HepG2 (cell line): ENCODE measurements around the gene CHPF. TPM values are rescaled to one million over a fixed set of nuclear protein-coding genes. Genes with fewer than 3 reads are reported as not detected.
A peak's percentile ranks its signal among the peaks of the same experiment; 100 is the strongest.

ENCODE experiments used
- AGO1 ChIP-seq: fragments of 200-400 bp; formaldehyde crosslinking; IDR thresholded peaks from 2 replicates; pipeline ENCODE4 v1.6.1; 2017; ENCODE audit warnings: mild to moderate bottlenecking, low read depth, low read length, moderate library complexity; ENCODE audit not compliant: poor library complexity, severe bottlenecking
- ATRX ChIP-seq: sonication (generic); formaldehyde crosslinking; IDR thresholded peaks from 2 replicates; pipeline ENCODE4 v1.4.0; 2020; ENCODE audit warnings: missing genetic modification reagents, borderline replicate concordance
- CCDC6 ChIP-seq: sonication (generic); formaldehyde crosslinking; IDR thresholded peaks from 2 replicates; pipeline ENCODE4 v1.8.1; 2022; ENCODE audit warnings: mild to moderate bottlenecking, missing genetic modification reagents, moderate library complexity
- GATAD2A ChIP-seq: IDR thresholded peaks from 2 replicates; pipeline ENCODE4 v1.6.1; 2016
- IKZF5 ChIP-seq: IDR thresholded peaks from 2 replicates; pipeline ENCODE4 v1.6.1; 2018; ENCODE audit warnings: missing genetic modification reagents, mild to moderate bottlenecking, missing compliant biosample characterization
- MBNL3 ChIP-seq: fragments of 250-450 bp; sonication (Bioruptor Pico); conservative IDR thresholded peaks from 2 replicates; pipeline ENCODE4 v1.8.0; 2022; ENCODE audit warnings: mild to moderate bottlenecking, inconsistent platforms
- MYNN ChIP-seq: sonication (generic); formaldehyde crosslinking; IDR thresholded peaks from 2 replicates; pipeline ENCODE4 v1.4.0; 2020; ENCODE audit warnings: mild to moderate bottlenecking, low read depth, missing genetic modification reagents
- SYNCRIP ChIP-seq: fragments of 200-400 bp; formaldehyde crosslinking; IDR thresholded peaks from 2 replicates; pipeline ENCODE4 v1.6.1; 2018; ENCODE audit warnings: mild to moderate bottlenecking, low read depth, low read length; ENCODE audit not compliant: insufficient read depth
- TMF1 ChIP-seq: sonication (generic); formaldehyde crosslinking; IDR thresholded peaks from 2 replicates; pipeline ENCODE4 v1.8.1; 2022; ENCODE audit warnings: low read depth, missing genetic modification reagents
- ZGPAT ChIP-seq: IDR thresholded peaks from 2 replicates; pipeline ENCODE4 v1.6.1; 2016; ENCODE audit warnings: mild to moderate bottlenecking
- ZNF232 ChIP-seq: sonication (generic); formaldehyde crosslinking; IDR thresholded peaks from 2 replicates; pipeline ENCODE4 v1.4.0; 2020; ENCODE audit warnings: missing genetic modification reagents, borderline replicate concordance
- ZNF24 ChIP-seq: fragments of 450-650 bp; IDR thresholded peaks from 2 replicates; pipeline ENCODE4 v1.6.1; 2017; ENCODE audit warnings: antibody characterized with exemption, mild to moderate bottlenecking
- ZNF530 ChIP-seq: sonication (generic); formaldehyde crosslinking; IDR thresholded peaks from 2 replicates; pipeline ENCODE4 v1.5.0; 2020; ENCODE audit warnings: low read depth, mild to moderate bottlenecking, missing genetic modification reagents
- ZNF891 ChIP-seq: sonication (generic); formaldehyde crosslinking; IDR thresholded peaks from 2 replicates; pipeline ENCODE4 v1.5.0; 2020; ENCODE audit warnings: mild to moderate bottlenecking, missing genetic modification reagents
- polyA plus RNA-seq, 8 experiments: library from polyadenylated mRNA; depleted of rRNA in 3 of 8; stranded (reverse) in 7 of 8; unstranded in 1 of 8; fragments of >200 nt; fragmentation: Illumina TruSeq in 4 of 8; extraction: Trizol in 4 of 8; gene quantifications; 2 replicates each; pipeline versions ENCODE4 v1.2.1 to v1.2.3, GENCODE V29; 2011 to 2016; ENCODE audit warnings: low read depth in 4 of 8, missing spikeins in 1 of 8, mixed read lengths in 1 of 8; ENCODE audit not compliant: insufficient read depth in 1 of 8
- total RNA-seq, 5 experiments: library from RNA; depleted of rRNA; stranded (reverse); fragments of >200 nt; fragmentation: Illumina TruSeq; extraction: Trizol; gene quantifications; 2 replicates each; pipeline ENCODE4 v1.2.3, GENCODE V29; 2016; ENCODE audit warnings: low read depth in 1 of 5
- TF ChIP-seq, protein P1 (sequence below): sonication (generic); formaldehyde crosslinking; IDR thresholded peaks from 2 replicates; pipeline ENCODE4 v1.5.0; 2020; ENCODE audit warnings: missing genetic modification reagents, mild to moderate bottlenecking, borderline replicate concordance
- TF ChIP-seq, protein P2 (sequence below): sonication (generic); formaldehyde crosslinking; IDR thresholded peaks from 2 replicates; pipeline ENCODE4 v1.4.0; 2020; ENCODE audit warnings: missing genetic modification reagents
- TF ChIP-seq, protein P3 (sequence below): sonication (generic); formaldehyde crosslinking; IDR thresholded peaks from 2 replicates; pipeline ENCODE4 v1.4.0; 2020; ENCODE audit warnings: missing genetic modification reagents
- TF ChIP-seq, protein P4 (sequence below): sonication (generic); formaldehyde crosslinking; IDR thresholded peaks from 2 replicates; pipeline ENCODE4 v1.5.1; 2020; ENCODE audit warnings: mild to moderate bottlenecking, moderate library complexity, missing genetic modification reagents

Gene CHPF
- total and polyA plus RNA-seq, 2 of the 13 experiments (the other 11 are each of a cell fraction or from before 2014, with no cell fraction given): 79.6 to 111 TPM

- TF ChIP-seq, protein P1, sequence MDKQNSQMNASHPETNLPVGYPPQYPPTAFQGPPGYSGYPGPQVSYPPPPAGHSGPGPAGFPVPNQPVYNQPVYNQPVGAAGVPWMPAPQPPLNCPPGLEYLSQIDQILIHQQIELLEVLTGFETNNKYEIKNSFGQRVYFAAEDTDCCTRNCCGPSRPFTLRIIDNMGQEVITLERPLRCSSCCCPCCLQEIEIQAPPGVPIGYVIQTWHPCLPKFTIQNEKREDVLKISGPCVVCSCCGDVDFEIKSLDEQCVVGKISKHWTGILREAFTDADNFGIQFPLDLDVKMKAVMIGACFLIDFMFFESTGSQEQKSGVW (CRISPR knock-in tag): no peak
- no peak for TF ChIP-seq ZNF530 (CRISPR knock-in tag)
- peak; percentile 99 for TF ChIP-seq IKZF5 (CRISPR knock-in tag)
- TF ChIP-seq, protein P2, sequence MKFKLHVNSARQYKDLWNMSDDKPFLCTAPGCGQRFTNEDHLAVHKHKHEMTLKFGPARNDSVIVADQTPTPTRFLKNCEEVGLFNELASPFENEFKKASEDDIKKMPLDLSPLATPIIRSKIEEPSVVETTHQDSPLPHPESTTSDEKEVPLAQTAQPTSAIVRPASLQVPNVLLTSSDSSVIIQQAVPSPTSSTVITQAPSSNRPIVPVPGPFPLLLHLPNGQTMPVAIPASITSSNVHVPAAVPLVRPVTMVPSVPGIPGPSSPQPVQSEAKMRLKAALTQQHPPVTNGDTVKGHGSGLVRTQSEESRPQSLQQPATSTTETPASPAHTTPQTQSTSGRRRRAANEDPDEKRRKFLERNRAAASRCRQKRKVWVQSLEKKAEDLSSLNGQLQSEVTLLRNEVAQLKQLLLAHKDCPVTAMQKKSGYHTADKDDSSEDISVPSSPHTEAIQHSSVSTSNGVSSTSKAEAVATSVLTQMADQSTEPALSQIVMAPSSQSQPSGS (CRISPR knock-in tag): peak; percentile 94
- TF ChIP-seq, protein P3, sequence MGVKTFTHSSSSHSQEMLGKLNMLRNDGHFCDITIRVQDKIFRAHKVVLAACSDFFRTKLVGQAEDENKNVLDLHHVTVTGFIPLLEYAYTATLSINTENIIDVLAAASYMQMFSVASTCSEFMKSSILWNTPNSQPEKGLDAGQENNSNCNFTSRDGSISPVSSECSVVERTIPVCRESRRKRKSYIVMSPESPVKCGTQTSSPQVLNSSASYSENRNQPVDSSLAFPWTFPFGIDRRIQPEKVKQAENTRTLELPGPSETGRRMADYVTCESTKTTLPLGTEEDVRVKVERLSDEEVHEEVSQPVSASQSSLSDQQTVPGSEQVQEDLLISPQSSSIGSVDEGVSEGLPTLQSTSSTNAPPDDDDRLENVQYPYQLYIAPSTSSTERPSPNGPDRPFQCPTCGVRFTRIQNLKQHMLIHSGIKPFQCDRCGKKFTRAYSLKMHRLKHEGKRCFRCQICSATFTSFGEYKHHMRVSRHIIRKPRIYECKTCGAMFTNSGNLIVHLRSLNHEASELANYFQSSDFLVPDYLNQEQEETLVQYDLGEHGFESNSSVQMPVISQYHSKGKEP (CRISPR knock-in tag): no peak
- TF ChIP-seq MYNN: peak; percentile 67; the same call in 1 of the 2 replicates
- TF ChIP-seq, protein P4, sequence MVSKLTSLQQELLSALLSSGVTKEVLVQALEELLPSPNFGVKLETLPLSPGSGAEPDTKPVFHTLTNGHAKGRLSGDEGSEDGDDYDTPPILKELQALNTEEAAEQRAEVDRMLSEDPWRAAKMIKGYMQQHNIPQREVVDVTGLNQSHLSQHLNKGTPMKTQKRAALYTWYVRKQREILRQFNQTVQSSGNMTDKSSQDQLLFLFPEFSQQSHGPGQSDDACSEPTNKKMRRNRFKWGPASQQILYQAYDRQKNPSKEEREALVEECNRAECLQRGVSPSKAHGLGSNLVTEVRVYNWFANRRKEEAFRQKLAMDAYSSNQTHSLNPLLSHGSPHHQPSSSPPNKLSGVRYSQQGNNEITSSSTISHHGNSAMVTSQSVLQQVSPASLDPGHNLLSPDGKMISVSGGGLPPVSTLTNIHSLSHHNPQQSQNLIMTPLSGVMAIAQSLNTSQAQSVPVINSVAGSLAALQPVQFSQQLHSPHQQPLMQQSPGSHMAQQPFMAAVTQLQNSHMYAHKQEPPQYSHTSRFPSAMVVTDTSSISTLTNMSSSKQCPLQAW (CRISPR knock-in tag): peak; percentile 99
- peak; percentile 90 for TF ChIP-seq ZNF891 (CRISPR knock-in tag)
- peak; percentile 57 for TF ChIP-seq ZNF24
- no peak for TF ChIP-seq ATRX
- peak; percentile 74 for TF ChIP-seq ZNF232 (CRISPR knock-in tag)
- TF ChIP-seq SYNCRIP: no peak
- peak; percentile 98 for TF ChIP-seq ZGPAT (CRISPR knock-in tag)
- TF ChIP-seq TMF1 (CRISPR knock-in tag): no peak; the same call in 1 of the 2 replicates
- no peak for TF ChIP-seq MBNL3
- TF ChIP-seq AGO1: no peak
- TF ChIP-seq CCDC6 (CRISPR knock-in tag): peak; percentile 79; the same call in 1 of the 2 replicates
- TF ChIP-seq GATAD2A: peak; percentile 97
Measured at GRCh38 chr2:219576505-219577388, 33.1 kb upstream of the CHPF start (continued).
